Raji (cell line): Measurements from ENCODE around the gene CAMK1G.

ENCODE experiments used
- POLR2A ChIP-seq: IDR thresholded peaks from 2 replicates; pipeline ENCODE4 v1.6.1; 2011; ENCODE audit warnings: low read depth, low read length, control low read depth; ENCODE audit not compliant: insufficient read depth

Gene CAMK1G

DNA sequence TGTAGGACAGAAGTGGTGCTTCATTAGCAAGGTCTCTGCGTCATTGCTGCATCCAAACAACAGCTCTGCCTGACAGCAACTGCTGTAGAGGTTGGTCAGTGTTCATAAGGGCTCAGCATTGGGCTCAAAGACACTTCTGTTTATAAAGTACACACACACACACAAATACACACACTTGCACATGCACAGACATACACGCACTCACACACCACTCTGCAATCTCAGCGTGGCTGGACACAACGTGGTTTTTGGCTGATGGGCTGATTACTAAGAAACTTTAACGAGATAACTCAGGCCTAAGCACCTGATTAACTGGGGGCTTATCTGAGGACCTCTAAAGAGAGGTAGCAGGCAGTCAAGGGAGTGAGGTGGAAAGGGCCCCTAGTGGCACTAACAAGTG, 20.4 kb downstream of the CAMK1G start:
- no peak for TF ChIP-seq POLR2A

DNA sequence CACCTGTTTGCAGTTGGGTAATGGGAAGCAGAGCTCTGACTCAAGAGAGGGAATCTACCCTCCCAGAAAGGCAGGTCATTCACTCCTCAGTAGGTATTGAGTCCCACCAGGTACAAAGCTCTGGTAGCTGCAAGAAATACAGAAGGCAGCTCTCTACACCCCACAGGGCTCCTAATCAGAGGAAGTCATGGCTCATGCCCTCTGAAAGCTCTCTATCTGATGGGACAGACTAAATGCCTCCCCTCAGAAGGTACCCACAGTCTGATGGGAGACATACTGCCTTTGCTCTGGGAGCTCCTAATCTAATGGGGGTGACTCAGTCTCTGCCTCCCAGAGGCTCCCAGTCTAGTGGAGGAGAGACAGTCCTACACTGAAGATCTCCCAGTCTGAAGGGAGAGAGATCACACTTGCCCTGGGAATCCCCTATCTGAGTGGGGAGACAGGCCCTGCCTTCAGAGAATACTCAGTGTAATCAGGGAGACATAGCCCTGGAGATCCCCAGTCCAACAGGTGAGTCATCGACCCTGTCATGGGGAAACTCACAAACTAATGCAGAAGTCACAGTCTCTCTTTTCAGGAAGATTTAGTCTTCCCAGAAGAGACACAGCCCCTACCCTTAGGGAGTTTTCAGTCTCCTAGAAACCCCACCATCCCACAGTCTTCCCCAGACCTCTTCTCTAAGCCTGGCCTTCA, 23.7 kb downstream of the CAMK1G start:
- TF ChIP-seq POLR2A = no peak

DNA sequence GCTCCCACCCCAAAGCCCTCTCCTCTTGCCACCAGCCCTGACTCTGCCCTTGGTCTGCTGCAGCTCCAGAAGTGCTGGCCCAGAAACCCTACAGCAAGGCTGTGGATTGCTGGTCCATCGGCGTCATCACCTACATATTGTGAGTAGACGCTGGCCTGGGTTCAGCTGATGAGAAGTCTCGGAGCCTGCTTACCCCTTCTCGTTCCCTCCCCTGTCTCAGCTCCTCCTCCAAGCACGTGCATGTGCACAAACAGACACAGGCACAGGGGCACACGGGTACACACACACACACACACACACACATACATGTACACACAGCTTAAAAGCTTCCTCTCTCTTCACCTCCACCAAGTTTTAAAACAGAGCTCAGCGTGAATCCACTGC, 24.3 kb downstream of the CAMK1G start:
- no peak for TF ChIP-seq POLR2A

DNA sequence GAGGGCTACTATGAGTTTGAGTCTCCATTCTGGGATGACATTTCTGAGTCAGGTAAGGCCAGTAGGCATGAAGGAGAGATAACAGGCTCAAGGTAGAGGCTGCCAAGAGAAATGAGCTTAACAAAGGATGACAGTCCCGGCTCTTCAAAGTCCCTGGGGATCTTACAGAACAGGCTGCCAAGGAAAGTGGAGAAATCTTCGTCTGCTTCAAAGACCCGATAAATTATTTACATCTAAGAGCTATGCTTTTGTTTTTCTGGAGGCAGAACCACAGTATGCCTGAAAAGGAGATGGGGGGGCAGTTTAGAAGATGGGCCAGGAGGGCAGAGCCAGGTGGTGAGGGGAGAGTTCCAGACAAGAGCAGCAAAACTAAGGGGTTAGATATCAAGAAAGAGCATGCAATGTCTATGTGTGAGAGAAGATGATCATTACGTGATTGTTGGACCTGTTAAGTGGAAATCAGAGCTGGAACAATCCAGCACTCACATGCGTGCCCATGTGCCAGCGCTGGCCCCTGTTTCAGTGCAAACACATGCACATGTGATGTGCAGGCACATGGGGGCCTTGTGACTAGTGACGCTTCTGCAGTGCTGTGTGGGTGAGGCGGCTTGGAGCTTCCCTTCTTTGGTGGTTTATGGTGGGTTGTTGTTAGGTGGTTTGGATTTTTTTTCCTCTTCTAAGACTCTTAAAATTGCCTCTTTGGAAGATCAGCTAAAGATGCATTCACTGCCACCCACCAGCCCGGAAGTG, 25.7 kb downstream of the CAMK1G start:
- no peak for TF ChIP-seq POLR2A

DNA sequence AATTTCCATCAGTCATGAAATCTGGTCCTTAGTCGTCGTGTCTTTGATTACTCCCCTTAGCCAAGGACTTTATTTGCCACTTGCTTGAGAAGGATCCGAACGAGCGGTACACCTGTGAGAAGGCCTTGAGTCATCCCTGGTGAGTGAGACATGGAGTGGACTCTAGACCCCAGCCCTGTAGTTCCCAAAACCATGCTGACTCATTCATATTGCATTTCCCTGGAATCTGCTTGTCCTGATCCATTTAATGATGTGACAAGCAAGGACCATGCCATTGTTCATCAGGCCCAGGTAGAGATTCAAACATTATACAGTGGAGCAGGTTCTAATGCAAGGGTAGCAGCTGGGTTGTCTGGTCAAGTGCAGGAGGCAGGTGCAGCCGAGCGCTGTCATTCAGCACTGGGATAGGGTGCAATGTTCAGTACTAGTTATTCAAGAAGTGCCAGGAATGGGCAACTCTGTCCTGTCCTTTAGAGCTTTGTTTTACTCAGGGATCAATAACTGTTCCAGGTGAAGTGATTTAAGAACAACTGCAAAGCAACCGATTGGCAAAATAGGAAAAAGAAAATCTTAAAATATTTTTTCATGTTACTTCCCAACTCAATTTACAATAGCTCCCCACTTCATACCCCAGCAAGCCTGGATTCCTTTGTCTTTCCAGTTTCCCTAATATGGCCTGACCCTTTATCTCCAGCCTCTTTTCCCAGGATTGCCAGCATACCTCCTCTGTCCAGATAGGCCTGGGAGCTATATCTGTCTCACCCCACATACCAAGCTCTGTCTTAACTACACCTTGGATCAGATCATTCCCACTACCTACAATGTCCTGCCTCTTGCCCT, 26.5 kb downstream of the CAMK1G start:
- TF ChIP-seq POLR2A = no peak

DNA sequence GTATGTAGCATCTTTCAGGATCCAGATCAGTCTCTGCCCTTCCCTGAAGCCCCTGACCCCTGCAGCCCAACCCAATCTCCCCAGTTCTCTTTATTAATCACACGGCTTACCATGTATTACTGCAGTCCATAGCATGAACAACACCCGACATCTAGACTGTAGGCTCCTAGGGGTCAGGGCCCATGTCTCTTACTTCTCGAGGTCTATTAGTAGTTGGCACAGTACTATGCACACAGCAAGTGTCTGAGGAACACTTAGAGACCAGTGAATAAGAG, 27.1 kb downstream of the CAMK1G start:
- TF ChIP-seq POLR2A = no peak

DNA sequence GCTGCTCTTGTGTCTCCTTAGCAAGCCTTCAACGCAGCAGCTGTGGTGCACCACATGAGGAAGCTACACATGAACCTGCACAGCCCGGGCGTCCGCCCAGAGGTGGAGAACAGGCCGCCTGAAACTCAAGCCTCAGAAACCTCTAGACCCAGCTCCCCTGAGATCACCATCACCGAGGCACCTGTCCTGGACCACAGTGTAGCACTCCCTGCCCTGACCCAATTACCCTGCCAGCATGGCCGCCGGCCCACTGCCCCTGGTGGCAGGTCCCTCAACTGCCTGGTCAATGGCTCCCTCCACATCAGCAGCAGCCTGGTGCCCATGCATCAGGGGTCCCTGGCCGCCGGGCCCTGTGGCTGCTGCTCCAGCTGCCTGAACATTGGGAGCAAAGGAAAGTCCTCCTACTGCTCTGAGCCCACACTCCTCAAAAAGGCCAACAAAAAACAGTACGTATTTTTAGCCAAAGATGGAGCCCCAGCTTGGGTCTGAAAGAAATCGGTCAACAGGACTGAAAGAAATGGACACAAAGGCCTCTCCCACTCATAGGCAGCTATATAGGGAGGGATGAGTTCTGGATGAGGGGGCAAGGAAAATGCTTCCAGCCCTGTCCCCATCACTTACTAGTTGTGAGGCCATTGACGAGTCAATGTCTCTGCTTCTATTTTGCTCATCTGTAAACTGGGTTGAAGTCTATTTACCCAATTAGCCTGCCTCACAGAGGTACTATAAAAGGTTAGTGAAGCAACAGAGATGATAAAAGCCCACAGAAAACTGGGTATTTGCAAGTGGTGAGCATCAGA, 28.5 kb downstream of the CAMK1G start:
- TF ChIP-seq POLR2A = no peak

DNA sequence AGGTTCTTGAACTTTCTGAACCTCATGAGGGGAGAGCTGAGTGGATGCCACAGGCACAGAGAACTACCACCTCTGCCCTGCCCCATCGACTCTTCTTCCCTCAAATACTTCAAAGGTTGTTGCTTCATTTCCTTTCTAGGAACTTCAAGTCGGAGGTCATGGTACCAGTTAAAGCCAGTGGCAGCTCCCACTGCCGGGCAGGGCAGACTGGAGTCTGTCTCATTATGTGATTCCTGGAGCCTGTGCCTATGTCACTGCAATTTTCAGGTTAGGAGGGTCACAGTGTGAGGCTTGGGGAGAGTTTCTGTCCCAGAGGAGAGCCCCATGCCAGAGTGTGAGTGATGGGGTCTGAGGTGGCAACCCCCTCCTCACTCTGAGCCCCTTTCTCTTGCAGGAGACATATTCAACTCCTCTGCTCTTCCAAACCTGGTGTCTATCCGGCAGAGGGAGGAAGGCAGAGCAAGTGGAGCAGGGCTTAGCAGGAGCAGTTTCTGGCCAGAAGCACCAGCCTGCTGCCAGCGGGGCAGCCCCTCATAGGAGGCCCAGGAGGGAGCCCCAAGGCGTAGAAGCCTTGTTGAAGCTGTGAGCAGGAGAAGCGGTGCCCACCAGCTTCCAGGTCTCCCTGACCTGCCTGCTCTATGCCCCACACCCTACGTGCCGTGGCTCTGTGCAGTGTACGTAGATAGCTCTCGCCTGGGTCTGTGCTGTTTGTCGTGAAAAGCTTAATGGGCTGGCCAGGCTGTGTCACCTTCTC, 29.3 kb downstream of the CAMK1G start:
- no peak for TF ChIP-seq POLR2A

DNA sequence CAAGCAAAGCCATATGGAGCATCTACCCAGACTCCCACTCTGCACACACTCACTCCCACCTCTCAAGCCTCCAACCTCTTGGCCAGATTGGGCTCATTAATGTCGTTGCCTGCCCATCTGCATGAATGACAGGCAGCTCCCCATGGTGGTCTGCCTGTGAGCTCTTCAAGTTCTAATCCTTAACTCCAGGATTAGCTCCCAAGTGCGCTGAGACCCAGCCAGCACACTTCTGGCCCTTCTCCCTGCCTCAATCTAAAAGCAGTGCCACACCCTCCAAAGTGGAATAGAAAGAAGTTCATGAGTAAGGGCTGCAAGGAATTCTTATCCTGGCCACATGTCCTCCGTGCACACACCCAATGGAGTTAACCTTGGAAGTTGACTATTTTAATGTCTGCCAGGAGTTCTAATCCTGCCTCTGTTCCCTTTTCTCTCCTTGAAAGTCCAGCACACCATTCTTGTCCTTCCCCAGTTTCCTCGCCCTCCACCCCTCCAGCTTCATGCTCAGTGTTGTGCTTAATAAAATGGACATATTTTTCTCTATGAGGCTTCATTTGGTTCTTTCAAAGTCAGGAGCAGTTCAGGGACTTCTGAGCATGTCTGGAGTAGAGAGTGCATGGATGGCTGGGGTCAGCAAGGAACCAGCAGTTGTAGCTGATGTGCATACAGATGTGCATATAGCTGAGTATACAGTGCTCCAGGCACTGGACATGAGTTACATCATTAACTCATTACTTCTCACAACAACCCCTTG, 30.1 kb downstream of the CAMK1G start:
- TF ChIP-seq POLR2A = no peak

DNA sequence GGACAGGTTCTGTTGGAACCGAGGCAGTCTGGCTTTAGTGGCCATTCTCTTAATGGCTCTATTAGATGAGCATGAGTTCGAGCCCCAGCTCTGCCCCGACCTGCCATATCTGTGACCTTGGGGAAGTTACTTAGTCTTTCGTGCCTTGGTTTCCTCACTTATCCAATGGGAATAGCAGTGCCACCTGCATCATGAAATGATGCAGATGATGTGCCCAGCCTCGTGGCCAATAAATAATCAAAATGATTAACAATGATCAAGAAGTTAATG, 30.6 kb downstream of the CAMK1G start:
- no peak for TF ChIP-seq POLR2A

DNA sequence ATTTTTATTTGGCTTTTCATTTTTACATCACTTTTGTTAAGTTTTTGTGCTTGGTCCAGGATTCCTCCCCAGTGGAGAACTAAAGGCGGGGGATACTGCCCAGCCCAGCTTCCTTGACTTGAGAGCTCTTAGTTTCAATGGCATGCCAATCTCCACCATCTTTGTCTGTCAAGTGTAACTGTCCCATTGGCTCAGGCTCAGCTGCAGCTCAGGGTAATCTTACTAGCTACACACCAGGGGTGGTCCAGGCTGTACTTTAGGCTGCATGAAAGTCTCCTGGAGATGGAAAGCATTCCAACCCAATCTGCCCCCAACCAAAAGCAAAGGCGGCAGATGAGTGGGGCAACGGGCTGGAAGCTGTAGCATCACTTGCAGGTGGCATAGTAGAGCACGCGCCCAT, 31.4 kb downstream of the CAMK1G start:
- no peak for TF ChIP-seq POLR2A

DNA sequence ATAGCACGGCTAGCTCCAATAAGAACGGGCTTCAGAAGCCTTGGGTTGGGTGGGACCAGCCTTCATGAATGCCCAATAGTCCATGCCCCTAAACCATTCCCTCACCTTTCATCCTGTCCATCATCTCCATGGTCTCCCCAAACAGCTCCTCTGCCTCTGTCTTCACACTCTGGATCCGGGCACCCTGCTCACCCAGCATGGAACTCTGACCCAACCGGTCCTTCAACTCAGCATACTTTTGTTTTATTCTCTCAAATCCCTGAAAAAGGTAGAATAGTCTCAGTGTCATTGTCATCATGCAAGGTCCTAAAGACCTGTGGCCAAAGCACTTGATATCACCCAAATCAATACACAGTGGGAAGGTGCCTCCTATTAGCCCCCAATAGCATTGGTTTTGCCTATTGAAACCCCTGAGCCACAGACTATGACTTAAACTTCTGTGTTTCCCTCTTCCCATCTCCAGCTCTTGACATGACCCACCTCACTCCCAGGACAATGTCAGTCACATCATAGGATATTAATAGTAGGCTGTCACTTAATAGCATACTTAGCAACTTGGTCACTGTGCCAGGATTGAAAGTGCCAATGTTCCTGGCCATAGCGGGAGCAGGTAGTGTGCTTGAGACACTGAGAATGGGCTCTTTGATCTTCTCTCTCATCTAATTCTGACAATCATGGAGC, 33.0 kb downstream of the CAMK1G start:
- TF ChIP-seq POLR2A = no peak

DNA sequence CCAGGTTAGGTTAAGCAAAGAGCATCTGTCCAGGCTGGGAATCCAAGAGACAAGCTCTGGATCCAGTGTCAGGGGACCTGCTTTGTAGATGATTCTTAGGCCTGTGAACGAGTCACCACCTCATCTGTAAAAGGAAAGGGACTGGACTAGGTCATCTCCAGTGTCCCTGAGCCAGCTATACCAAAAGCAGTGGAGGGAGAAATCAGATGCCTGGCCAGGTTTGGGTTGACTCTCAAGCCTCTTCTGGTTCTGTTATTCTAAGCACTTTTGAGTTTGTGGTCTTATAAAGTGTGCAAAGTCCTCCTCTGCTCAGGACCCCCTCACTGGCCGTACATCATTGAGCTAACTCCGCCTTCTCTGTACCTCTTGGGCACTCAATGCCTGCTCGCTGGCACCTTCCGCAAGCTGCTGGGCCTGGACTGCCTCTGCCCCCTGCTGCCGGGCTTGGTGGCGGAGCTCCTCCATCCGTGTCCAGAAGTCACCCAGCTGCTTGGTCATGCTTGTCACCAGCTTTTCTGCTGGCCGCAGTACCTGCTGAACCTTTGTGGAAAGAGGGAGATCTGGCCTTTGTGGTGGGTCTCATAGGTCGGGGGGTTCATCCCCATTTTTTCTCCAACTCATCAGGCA, 33.6 kb downstream of the CAMK1G start:
- no peak for TF ChIP-seq POLR2A

DNA sequence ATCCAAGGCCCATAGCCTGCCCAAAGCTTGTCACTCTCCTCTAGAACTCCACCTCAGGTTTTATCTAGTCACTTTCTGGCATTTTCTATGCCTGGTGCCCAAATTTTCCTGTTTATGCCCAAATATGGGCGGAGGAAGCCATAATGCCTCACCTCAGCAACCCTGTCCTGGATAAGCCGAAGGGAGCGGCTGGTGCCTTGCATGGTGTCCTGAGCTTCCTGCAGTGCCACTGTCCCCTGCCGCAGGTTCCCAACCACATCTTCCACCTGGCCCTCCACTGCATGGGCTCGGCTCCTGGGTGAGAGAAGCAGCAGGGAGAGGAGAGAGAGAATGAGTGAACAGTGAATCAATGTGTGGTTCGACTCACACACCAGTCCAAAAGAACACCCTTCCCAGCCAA, 34.2 kb downstream of the CAMK1G start:
- no peak for TF ChIP-seq POLR2A

DNA sequence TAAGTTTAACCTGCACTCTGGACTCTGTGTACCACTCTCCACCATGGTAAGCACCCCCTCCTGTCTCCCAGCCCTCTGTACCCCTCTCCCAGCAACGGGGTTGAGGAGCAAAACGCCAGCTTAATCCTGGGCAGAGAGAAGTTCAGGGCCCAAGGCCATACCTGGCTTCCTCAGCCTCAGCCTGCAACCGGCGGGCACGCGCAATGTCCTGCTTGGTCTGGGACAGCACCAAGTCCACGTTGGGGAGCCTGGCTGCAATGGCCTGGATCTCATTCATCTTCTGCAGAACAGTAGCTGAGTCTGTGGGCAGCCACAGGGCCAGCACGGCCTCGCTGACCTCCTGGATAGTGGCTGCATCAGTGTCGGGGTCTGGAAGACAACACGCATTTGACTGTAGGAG, 34.8 kb downstream of the CAMK1G start:
- no peak for TF ChIP-seq POLR2A
